ENCODE measurements around the gene LHX5.

DNA sequence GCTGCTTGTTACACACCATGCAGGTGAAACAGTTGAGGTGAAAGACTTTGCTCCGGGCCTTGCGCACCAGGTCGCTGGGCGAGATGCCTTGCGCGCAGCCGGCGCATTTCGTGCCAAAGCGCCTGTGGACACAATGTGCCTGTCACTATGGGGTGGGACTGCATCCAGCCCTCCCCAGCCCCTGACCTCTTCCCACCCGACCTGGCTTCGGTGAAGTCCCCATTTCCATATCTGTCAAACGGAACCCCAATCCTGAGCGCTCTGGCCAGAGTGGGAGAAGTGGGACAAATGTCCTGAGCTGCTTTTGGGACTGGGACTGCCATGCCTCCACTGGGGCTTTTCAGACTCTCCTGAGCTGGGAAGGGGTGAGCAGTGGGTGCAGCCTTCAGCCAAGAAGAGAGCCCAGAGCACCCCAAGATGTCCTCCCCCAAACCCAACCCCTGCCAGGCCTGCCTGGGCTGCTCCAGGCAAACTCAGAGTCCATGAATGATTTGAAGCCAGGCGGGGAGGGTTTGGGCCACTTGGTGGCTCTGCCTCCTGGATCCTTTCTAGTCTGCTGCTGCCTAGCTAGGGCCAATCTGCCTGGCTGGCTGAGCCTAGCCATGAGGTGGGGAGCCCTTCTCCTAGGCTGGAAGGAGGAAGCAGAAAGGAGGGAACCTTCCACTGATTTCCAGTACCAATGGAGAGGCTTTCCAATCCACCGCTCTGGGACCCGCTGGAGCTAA is 2.3 kb downstream of the LHX5 start:
- TF ChIP-seq, protein P1, sequence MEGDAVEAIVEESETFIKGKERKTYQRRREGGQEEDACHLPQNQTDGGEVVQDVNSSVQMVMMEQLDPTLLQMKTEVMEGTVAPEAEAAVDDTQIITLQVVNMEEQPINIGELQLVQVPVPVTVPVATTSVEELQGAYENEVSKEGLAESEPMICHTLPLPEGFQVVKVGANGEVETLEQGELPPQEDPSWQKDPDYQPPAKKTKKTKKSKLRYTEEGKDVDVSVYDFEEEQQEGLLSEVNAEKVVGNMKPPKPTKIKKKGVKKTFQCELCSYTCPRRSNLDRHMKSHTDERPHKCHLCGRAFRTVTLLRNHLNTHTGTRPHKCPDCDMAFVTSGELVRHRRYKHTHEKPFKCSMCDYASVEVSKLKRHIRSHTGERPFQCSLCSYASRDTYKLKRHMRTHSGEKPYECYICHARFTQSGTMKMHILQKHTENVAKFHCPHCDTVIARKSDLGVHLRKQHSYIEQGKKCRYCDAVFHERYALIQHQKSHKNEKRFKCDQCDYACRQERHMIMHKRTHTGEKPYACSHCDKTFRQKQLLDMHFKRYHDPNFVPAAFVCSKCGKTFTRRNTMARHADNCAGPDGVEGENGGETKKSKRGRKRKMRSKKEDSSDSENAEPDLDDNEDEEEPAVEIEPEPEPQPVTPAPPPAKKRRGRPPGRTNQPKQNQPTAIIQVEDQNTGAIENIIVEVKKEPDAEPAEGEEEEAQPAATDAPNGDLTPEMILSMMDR (IDR thresholded peaks at IDR 0.05; ENCODE audit: low read depth, low read length, missing input control): no peak
- TF ChIP-seq EGR1 (IDR thresholded peaks at IDR 0.05; ENCODE audit: low read depth in 2 of 2): no peak
- no peak for TF ChIP-seq GABPA (IDR thresholded peaks at IDR 0.05 in 1 of 2, conservative IDR thresholded peaks at IDR 0.05 in 1 of 2)
- TF ChIP-seq, protein P2, sequence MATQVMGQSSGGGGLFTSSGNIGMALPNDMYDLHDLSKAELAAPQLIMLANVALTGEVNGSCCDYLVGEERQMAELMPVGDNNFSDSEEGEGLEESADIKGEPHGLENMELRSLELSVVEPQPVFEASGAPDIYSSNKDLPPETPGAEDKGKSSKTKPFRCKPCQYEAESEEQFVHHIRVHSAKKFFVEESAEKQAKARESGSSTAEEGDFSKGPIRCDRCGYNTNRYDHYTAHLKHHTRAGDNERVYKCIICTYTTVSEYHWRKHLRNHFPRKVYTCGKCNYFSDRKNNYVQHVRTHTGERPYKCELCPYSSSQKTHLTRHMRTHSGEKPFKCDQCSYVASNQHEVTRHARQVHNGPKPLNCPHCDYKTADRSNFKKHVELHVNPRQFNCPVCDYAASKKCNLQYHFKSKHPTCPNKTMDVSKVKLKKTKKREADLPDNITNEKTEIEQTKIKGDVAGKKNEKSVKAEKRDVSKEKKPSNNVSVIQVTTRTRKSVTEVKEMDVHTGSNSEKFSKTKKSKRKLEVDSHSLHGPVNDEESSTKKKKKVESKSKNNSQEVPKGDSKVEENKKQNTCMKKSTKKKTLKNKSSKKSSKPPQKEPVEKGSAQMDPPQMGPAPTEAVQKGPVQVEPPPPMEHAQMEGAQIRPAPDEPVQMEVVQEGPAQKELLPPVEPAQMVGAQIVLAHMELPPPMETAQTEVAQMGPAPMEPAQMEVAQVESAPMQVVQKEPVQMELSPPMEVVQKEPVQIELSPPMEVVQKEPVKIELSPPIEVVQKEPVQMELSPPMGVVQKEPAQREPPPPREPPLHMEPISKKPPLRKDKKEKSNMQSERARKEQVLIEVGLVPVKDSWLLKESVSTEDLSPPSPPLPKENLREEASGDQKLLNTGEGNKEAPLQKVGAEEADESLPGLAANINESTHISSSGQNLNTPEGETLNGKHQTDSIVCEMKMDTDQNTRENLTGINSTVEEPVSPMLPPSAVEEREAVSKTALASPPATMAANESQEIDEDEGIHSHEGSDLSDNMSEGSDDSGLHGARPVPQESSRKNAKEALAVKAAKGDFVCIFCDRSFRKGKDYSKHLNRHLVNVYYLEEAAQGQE (IDR thresholded peaks at IDR 0.05): no peak
- no peak for TF ChIP-seq RAD21 (IDR thresholded peaks at IDR 0.05)
- TF ChIP-seq SP1 (IDR thresholded peaks at IDR 0.05): no peak
- TF ChIP-seq, protein P3, sequence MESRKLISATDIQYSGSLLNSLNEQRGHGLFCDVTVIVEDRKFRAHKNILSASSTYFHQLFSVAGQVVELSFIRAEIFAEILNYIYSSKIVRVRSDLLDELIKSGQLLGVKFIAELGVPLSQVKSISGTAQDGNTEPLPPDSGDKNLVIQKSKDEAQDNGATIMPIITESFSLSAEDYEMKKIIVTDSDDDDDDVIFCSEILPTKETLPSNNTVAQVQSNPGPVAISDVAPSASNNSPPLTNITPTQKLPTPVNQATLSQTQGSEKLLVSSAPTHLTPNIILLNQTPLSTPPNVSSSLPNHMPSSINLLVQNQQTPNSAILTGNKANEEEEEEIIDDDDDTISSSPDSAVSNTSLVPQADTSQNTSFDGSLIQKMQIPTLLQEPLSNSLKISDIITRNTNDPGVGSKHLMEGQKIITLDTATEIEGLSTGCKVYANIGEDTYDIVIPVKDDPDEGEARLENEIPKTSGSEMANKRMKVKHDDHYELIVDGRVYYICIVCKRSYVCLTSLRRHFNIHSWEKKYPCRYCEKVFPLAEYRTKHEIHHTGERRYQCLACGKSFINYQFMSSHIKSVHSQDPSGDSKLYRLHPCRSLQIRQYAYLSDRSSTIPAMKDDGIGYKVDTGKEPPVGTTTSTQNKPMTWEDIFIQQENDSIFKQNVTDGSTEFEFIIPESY (IDR thresholded peaks at IDR 0.05): no peak
- TF ChIP-seq TAF1 (conservative IDR thresholded peaks at IDR 0.05): no peak
- no peak for TF ChIP-seq YY1 (IDR thresholded peaks at IDR 0.05)
